Right renal cortex interstitium (tissue), 3 donors: ENCODE measurements around the gene NCKAP5L. TPM values are rescaled to one million over a fixed set of nuclear protein-coding genes. Genes with fewer than 3 reads are reported as not detected.
A peak's percentile ranks its signal among the peaks of the same experiment; 100 is the strongest.
"Not testable (repeated sequence)": the region's sequence is repeated elsewhere in the genome, so short reads cannot be mapped to it uniquely, and the experiment has no call there.

Source experiments
- DNase-seq, 3 donors: peaks; one replicate each; pipeline ENCODE4 v3.0.0-alpha.2; 2013; ENCODE audit warnings: low read depth in 3 of 3, low spot score in 2 of 3
- polyA plus RNA-seq, 3 donors: library from polyadenylated mRNA; unstranded; fragments of 120-200 nt; gene quantifications; one replicate each; pipeline ENCODE4 v1.2.1, GENCODE V29; 2013; ENCODE audit not compliant: insufficient read length in 3 of 3

The NCKAP5L gene
- polyA plus RNA-seq, 3 donors, result 11.6 to 13.9 (median 12.3) TPM

DNA sequence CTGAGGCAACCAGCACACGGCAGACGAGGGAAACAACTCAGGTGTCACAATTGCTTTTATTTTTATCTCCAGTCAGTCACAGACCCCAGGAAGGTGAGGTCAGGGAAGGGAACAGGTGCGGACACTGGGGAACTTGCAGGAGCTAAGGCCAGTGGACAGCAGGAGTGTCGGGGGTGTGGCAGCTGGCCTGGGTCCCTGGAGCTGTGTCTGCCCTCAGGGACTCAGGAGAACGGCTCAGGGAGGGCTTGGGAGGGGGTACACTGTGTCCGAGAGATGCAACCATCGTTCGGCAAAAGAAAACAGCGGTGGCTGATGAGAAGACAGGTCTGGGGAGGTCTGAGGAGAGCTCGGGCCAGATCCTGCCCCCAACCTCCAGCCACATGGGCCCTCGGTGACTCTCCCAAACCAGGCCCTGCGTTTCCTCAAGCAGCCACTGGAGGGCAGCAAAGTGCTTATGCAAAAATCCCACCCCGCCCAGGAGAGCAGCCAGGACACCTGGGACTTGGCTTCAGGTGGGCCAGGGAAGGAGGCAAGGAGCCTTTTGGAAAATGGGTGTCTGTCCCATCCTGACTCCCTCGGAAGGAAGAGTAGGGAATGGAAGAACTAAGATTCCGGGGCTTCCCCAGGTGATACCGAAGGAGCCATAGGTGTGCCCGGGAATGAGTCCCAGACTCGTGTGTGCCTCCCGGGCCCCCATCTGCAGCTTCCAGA lies 38.8 kb upstream of the NCKAP5L start:
- DNase-seq, result peak in 2 of 3 donors; percentile 48 to 60

DNA sequence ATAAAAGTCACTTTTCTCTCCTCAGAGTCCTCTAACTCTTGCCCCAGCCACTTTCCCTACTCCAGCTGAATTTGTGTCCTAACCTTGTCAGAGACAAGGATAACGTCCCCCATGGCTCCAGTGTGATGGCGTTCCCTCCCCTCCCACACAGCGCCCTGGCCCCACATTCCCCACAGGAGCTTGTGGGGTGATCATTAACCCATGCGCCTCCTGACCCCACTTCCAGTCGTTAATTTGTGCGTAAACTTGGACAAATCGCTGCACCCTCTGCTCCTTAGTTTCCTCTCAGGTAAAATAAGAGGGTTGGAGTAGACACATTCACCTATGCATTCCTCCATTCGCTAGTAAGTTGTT lies 37.5 kb upstream of the NCKAP5L start:
- DNase-seq, result no peak

DNA sequence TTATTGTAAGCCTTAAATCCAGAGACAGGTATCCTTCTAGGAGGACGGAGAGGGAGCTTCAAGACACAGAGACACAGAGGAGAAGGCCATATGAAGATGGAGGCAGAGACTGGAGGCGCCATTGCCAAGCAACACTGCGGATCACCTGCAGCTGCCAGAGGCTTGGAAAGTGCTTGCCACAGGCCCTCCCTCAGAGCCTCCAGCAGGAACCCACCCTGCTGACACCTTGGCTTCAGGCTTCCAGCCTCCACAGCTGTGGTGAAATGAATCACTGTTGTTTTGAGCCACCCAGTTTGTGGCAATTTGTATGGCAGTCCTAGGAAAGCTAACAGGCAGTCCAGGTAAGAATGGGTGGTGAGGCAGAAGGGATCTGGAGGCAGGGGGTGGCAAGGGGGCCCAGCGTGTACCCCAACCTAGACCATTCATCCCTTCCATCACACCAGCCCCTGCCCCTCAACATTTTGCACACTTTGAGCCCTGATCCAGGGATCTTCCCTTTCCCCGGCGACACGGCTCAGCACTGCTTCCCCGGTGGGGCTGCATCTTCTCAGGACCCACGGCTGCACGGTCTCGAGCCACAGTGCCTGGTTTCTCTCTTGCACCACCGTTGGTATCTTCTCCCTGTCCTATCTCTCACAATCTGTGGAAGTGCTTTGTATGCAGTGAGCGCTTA lies 37.0 kb upstream of the NCKAP5L start:
- no peak for DNase-seq

DNA sequence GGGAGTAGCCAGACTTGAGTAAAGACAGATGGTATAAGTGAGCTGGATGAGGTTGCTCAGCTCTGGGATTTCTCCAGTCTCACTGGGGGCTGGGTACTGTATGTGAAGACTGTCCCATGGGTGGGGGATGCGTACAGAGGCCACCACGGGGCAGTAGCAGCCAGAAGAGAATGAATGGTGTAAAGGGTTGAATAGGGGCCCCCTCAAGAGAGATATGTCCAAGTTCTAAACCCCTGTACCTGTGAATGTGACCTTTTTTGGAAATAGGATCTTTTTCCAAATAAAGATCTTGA lies 36.5 kb upstream of the NCKAP5L start:
- DNase-seq, result no peak

DNA sequence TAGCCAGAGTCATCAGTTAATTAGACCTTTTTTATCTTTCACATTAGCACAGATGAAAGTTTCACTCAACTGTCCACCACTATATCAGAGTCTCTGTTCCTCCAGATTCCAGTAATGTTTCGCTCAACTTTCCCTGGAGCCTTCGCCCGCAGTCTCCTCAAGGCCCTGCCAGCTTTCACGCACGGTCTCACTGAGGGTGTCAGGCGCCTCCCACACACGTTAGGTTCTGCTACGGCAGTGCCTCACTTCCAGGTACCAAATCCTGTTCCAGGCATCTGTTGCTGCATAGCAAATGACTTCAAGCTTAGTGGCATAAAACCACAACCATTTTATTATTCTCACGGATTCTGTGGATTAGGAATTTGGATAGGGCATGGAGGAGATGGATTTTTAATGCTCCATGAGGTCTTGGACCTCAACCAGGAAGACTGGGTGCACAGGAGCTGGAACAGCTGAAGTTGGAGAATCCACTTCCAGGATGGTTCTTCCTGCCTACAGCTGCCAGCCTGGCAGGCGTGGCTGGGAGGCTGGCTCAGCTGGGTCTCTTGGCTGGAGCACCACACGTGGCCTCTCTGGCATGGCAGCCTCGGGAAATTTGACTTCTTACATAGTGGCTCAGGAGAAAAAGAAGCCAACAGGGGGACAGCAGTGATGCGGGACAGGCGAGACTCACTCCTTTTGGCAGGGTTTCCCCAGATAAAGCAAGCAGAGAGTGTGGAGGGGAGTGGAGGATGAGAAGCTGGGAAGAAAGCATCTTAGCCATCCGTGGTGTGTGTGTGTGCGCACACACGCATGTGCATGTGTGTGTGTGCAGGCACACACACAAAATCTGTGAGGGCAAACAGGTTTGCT lies 36.0 kb upstream of the NCKAP5L start:
- DNase-seq, result no peak

DNA sequence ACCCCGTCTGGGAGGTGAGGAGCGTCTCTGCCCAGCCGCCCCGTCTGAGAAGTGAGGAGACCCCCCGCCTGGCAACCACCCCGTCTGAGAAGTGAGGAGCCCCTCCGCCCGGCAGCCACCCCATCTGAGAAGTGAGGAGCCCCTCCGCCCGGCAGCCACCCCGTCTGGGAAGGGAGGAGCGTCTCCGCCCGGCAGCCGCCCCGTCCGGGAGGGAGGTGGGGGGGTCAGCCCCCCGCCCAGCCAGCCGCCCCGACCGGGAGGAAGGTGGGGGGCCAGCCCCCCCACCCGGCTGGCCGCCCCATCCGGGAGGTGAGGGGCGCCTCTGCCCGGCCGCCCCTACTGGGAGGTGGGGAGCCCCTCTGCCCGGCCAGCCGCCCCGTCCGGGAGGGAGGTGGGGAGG lies 32.7 kb upstream of the NCKAP5L start:
- not testable (repeated sequence) for DNase-seq

DNA sequence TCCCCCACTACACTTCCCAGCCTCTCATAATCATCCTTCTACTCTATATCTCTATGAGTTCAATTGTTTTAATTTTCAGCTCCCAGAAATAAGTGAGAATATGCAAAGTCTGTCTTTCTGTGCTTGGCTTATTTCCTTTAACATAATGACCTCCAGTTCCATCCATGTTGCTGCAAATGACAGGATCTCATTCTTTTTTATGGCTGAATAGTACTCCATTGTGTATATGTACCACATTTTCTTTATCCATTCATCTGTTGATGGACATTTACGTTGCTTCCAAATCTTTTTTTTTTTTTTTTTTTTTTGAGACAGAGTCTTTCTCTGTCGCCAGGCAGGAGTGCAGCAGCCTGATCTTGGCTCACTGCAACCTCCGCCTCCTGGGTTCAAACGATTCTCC lies 27.7 kb upstream of the NCKAP5L start:
- DNase-seq, result not testable (repeated sequence)

DNA sequence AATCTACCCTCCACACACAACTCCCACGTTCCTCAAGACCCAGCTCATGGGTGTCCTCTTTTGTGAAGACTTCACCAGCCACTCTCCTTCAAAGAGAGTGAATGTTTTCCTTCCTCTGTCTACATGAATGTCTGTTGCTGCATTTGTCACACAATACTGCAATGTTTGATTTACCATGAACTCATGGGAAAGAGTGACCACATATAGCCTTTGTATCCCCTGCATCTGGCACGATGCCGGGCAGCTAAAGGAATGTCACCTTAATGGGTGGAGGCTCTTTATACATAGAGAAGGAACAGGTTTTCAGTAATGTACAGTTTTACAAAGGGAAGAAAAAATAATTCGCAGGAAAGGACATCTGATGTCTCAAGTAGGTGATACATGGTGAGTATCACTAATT lies 26.8 kb upstream of the NCKAP5L start:
- no peak for DNase-seq

DNA sequence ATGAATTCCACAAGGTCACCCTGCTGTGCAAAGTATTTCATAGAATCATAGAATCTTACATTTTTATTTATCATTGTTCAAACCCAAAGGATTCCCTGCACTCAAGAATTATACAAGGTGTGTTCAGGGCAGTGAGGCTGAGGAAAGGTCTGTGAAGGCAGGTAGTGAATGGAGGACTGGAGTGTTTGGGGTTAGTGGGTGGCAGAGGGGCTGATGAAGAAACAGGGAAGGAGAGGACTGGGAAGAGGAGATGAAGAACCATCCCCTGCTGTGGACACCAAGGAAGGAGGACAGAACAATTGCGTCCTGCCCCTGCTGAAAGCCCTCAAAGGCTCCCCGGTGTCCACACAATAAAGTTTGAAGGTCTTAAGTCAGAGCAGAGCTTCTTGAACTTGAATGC lies 25.5 kb upstream of the NCKAP5L start:
- DNase-seq, result no peak

DNA sequence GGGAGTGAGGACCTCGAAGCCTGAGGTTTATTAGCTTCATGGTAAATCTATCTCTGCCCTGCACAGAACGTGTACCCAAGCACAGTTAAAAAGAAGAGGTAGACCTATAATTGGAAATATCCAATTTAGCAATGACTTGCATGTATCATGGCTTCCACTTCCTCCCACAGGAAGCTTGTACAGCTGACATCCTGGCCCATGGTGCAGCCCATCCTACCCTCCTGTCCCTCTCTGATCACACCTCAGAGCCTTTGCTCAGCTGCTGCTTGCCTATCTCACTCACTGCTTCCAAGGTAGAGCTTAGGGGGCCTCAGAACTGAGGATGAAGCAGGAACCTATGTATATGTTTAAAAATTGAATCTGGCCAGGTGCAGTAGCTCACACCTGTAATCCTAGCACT lies 18.9 kb upstream of the NCKAP5L start:
- DNase-seq, result no peak

DNA sequence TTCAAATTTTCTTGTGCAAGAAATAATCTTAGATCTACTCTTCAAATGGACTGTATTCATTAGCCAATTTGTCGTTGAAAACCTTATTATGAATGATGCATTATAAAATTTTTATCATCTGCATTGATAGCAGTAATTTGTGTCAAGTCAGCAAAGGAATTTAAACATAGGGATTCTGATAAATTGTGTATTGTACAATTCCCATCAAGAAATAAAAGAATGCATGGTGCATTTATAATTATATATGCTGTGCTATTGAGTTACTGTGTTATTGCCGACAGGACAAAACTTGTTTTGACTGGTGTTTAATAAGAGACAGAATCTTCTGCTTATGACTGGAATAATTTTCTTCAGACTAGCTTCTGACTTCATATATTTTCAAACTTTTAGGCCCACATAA lies 17.8 kb upstream of the NCKAP5L start:
- no peak for DNase-seq

DNA sequence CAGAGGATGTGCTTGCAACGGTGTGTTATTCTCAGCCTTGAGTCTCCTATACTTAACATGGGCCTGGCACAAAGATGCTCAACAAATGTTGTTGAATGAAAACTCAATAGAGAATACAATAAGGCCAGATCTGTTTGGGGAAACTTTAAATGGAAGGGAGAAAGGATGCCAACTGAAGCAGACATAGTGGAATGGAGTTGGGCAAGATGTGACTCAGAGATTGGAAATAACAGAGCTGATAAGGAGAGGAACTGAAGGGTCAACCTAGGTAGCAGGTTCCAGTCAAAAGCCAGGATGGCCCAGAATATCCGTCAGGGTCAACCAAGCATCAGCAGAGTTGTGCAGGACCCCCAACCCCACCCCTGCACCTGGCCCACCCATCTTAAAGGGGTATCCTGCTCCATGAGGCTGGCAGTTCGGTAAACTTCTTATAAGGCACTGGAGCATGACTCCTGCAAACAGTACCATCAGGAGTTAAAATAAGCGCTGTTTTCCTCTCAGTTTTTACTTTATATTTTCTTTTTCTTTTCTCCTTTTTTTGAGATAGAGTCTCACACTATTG lies 15.7 kb upstream of the NCKAP5L start:
- no peak for DNase-seq

DNA sequence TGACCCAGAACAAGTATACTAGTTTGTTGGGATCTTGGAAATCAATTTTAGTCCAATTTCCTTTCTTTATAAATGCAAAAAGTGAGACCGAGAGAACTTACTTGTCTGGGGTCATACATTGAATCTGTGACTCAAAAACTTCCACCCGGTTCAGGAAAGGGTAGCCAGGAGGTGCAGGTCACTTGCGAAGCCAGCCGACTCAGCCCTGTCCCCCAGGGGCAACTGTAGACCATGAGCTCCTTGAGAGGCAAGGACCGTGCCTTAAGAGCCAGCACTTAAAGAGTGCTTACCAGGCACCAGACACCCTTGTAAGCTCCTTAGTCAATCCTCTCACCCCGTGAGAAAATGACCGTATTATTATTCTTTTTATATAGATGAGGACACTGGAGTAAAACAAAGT lies 15.2 kb upstream of the NCKAP5L start:
- no peak for DNase-seq

DNA sequence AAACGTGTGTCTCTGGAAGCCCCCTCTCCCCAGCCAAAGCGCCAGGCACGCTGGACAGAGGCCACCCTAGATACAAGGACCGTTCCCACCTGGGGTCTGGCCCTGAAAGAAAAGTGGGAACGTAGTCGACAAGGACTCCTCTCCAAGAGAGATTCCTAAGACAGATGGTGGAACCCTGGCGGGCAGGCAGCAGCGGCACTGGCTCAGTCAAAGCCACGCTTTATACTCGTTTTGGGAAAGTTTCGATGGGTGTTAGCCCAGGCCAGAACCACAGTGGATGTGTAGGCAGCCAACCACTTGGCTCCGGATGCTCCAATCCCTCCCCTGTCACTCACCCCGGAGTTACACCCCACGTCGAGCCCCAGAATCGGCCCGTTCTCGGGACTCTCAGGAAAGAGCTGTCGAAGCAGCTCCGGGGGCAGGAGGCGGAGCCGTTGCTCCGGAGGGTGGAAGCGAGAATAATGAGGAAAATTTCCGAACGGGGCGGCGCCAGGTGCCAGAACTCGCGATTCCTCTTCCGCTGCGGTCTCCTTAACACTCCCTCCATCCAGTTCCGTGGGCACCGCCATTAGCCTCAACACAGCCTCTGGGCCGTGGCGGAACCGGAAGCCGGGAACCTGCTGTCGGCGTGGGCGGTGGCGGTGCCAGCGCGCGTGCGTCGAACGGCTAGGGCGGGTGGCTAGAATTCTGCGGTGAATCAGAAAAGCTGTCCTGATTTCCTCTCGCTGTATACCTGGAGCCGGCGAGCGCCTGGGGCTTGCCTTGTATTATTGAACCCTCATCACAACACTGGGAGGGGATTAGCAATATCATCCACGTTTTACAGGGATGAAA lies 14.5 kb upstream of the NCKAP5L start, which contains the start of gene BCDIN3D:
Gene BCDIN3D (minus strand): TSS at position 588 of the 834 bp plus-strand sequence. CDS start 19 bp downstream, at position 569.
- DNase-seq, result peak; percentile 71 to 84 (median 71)

DNA sequence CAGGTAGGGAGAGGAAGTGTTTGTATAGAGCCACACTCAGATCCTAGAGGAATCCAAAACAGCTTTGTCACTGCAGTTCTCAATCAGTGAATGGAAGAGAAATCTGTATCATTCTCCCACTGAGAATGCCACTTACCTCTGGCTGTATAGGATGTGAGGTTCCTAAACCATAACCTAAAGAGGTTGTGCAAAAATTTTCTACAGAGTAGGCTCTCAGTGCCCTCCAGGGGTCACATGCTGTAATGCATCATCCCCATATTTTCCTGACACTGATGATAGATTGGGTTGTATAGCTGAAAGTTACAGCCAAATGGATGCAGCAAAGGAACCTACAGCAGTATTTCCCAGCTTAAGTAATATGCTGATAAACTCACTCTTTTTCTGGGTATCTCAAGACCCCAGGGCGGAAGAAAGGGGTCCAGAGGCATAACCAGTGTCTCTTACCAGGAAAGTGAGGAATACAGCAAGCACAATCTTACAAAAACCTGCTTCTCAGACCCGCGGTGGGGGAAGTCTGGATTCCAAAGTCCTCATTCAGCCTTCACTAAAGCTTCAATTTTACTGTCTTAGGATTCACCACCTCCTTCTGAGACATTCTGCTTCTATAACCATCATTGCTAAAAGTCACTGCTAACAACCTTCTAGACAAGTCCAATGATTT lies 10.9 kb upstream of the NCKAP5L start:
- no peak for DNase-seq

DNA sequence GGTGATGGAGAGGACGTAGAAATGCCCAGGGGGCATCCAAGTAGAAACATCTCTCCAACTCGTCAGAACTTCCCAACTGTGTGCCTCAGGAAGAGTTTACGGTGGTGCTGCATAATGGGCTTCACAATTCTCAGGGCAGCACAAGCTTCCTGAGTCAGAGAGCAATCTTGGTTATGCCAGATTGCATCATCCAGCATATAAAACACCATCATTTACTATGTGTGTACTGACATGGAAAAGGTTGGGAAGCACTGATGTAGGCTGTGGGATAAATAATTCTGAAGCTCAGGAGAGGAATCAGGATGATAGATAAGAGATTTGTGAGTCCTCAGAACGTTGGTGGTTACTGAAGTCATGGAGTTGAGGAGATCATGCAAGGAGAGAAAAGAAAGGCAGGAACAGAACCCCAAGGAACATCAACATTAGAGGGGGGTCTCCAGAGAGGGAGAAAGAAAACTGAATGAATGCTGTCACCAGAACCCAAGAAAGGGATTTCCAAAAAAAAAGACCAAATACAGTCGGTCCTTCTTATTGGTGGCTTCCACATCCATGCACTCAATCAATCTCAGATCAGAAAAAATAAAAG lies 4.7 kb upstream of the NCKAP5L start:
- DNase-seq, result no peak

DNA sequence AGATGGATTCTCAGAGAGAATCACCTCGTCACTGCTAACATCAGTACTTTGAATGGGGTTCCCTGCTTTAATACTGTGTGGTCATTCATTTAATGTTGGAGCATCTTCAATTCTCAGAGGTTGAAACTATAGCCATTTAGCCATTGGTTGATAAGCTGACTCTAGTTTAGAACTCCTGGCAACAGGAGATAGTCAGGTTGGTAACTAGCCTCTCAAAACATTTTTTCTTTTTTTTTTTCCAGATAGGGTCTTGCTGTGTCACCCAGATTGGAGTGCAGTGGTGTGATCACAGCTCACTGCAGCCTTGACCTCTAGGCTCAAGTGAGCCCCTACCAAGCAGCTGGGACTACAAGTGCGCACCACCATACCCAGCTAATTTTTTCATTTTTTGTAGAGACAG lies 3.5 kb upstream of the NCKAP5L start:
- DNase-seq, result no peak

DNA sequence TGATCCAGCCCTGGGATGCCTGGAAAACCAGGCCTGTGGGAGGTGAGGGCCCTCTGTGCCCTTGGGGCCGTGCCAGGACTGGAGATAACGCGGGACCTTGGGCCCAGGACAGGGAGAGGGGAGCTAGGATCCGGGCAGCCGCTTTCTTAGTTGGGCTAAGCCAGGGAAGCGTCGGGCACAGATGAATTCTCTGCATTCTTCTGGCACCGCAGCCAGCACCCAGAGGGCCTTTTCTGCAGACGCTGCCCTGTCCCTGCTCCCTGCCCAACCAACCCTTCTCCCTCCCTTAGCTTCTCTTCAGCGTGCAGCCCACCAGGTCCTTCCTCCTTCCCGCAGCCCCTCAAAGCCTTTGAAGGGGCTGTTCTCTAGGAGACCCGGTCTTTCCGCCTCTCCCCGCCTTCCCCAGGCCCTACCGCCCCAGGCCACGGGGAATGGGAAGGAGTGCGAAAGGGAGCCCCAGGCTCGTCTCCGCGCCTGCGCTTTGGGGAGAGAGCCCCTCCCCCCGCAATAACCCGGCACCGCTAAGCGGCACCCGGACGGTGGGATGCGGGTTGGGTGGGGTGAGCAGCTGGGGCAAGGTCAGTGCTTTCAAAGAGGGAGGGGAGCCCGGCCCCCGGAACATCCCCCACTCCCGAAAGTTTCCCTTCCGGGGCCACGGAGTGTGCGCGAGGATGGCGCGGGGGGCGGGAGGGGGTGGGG lies 663 bp downstream of the NCKAP5L start:
- DNase-seq, result no peak

DNA sequence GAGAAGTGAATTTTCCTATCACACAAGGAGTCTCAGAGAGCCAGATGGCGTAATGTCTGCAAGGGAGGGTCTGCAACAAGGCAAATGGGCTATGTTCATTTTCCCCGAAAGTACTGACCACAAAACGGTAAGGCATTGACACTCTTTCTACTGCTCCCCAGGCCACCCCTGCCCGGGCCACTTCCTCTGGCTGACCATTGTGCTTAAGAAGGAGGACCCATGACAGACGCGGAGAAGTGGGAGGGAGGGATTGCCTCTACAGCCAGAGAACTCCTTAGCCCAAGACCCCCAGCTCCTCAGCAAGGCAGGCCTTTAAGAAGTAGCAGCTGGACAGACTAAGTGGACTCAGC lies 1.2 kb downstream of the NCKAP5L start:
- DNase-seq, result no peak
